Effector memory CD4-positive, alpha-beta T cell (primary cell): ENCODE results near the gene PRRC1.

ENCODE experiments used
- DNase-seq, 3 donors: peaks; one replicate each; pipeline ENCODE4 v3.0.0-alpha.2; 2020
- H3K27ac ChIP-seq: 2 replicates; pipeline ENCODE4 v1.7.0; 2013; ENCODE audit warnings: mild to moderate bottlenecking, low read length, moderate library complexity; ENCODE audit not compliant: insufficient read depth, poor library complexity, severe bottlenecking
- H3K27me3 ChIP-seq: replicated peaks from 2 replicates; pipeline ENCODE4 v1.7.0; 2013; ENCODE audit warnings: mild to moderate bottlenecking, low read length; ENCODE audit not compliant: insufficient read depth, control insufficient read depth, poor library complexity, severe bottlenecking
- H3K36me3 ChIP-seq: 2 replicates; pipeline ENCODE4 v1.7.0; 2013; ENCODE audit warnings: mild to moderate bottlenecking, low read length, moderate library complexity; ENCODE audit not compliant: control insufficient read depth, insufficient read depth
- H3K4me1 ChIP-seq: 2 replicates; pipeline ENCODE4 v1.7.0; 2013; ENCODE audit warnings: low read length, mild to moderate bottlenecking; ENCODE audit not compliant: control insufficient read depth, insufficient read depth, poor library complexity, severe bottlenecking
- H3K4me3 ChIP-seq: 2 replicates; pipeline ENCODE4 v1.7.0; 2013; ENCODE audit warnings: low read length, low read depth, mild to moderate bottlenecking; ENCODE audit not compliant: insufficient read depth, poor library complexity, severe bottlenecking
- H3K9me3 ChIP-seq: 2 replicates; pipeline ENCODE4 v1.7.0; 2013; ENCODE audit warnings: mild to moderate bottlenecking, low read length, moderate library complexity; ENCODE audit not compliant: control insufficient read depth

The PRRC1 gene

DNA sequence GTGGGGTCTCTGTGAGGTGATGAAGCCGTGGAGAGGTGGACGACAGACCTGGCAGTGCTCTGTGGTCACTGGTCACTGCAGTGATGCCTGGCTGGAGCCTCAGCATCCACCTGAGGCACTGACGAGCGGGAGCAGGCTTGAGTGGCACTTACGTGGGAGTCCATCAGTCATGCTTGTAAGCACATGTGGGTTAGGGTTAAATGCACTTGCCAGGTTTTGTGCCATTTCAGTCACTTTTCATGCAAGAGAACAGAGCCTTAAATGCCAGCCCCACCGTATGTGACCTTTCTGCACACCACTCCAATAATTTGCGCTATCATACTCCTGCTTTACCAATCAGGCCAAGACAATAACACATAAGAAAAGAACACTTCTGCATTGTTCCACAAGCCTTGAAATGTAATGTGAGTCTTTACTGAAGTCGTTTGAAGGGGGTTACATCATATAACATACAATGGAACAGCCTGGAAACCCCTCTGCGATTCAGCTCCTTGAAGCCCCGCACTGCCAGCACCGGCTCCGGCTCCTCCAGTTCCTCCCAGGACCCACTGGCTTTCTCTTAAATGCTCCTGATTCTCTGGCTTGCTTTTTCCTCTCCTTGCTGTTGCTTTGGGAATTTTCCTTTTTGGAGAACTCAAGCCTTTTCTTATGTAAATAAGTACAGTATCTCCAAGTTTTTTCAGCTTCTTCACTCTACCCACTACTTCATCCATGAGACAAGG is 72.0 kb downstream of the PRRC1 start:
- no peaks in the 10 kb centered on the region for H3K4me1 ChIP-seq
- H3K27ac ChIP-seq: no peak overlapping the region
- no peak overlapping the region for H3K4me3 ChIP-seq
- DNase-seq: no peak
- no peaks in the 10 kb centered on the region for H3K36me3 ChIP-seq
- no peaks in the 10 kb centered on the region for H3K9me3 ChIP-seq
- no peaks in the 10 kb centered on the region for H3K27me3 ChIP-seq

DNA sequence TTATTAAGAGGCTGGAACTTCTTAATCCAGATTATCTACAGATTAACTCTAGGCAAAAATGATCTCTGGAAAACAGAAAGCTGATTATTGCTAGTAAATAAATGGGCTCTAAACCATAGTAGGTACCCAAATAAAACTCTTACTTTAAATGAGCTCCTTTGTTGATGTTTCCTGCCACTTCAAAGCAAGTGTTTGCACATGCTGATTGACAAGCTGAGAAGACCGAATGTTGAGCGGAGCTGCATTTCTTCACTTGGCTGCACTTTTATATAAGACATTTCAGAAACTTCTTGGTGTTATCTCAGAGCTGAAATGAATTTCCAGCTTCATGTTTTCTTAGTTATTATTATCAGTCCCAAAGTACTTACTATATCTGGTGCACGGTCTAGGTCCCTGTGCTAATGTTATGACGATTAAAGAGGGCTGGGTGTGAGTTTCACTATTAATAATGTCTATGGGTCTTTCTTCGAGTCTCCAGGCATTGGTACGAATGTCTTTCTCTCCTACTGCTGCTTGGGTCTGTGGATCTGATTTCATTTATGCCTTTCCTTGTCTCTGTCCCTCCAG is 72.8 kb downstream of the PRRC1 start:
- H3K36me3 ChIP-seq: no peaks in the 10 kb centered on the region
- DNase-seq: no peak
- no peak overlapping the region for H3K4me3 ChIP-seq
- no peaks in the 10 kb centered on the region for H3K27me3 ChIP-seq
- H3K4me1 ChIP-seq: no peaks in the 10 kb centered on the region
- H3K27ac ChIP-seq: no peak overlapping the region
- no peaks in the 10 kb centered on the region for H3K9me3 ChIP-seq

GRCh38 chr5:127595484-127596368 is 78.3 kb downstream of the PRRC1 start:
- no peaks in the 10 kb centered on the region for H3K27me3 ChIP-seq

GRCh38 chr5:127596501-127596900 is 79.1 kb downstream of the PRRC1 start:
- Histone ChIP-seq H3K9me3 (no peaks in the 10 kb centered on the region), H3K36me3 (no peaks in the 10 kb centered on the region), H3K4me1 (no peaks in the 10 kb centered on the region), H3K27me3 (no peaks in the 10 kb centered on the region), H3K27ac (no peak overlapping the region), H3K4me3 (no peak overlapping the region)
- no peak for DNase-seq

More at GRCh38 chr5:127595484-127596368, 78.3 kb downstream of the PRRC1 start:
- Histone ChIP-seq H3K36me3 (no peaks in the 10 kb centered on the region), H3K9me3 (no peaks in the 10 kb centered on the region), H3K27ac (no peak overlapping the region), H3K4me1 (no peaks in the 10 kb centered on the region), H3K4me3 (no peak overlapping the region)
- no peak for DNase-seq

DNA sequence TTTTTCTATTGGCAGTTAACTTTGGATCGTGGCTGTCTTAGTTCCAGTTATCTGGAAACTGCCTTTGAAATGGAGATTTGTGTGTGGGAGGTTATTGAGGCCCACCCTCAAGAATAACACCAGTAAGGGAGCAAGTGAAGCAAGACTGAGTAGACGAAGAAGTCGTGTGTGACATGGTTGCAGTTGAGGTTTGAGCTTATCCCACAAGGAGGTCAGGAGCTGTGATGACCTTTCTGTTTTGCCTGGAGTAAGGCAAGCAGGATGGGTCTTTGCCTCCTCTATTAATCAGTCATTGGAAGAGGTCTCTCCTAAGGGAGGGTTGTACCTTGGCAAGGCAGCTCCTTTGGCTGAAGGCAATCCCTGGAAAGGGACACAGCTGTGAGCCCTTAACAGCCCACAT is 81.9 kb downstream of the PRRC1 start:
- no peak for DNase-seq
- Histone ChIP-seq H3K27ac (no peak overlapping the region), H3K27me3 (no peaks in the 10 kb centered on the region), H3K4me3 (no peak overlapping the region), H3K4me1 (no peaks in the 10 kb centered on the region), H3K9me3 (no peaks in the 10 kb centered on the region), H3K36me3 (no peaks in the 10 kb centered on the region)

DNA sequence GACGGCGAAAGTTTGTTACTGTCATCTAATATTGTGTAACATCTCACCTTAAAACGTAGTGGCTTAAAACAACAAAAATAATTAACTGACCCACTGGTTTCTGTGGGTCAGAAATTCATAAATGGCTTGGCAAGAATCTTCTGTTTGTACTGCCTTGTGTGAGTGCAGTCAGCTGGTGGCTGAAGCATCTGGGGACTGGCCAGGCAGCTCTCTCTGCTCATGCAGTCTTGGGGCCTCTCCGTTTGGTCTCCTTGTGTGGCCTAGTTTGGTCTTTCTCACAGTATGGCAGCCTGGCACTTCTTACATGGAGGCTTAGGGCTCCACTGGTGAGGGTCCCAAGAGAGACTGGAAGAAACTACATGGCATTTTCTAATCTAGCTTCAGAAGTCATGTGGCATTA is 82.4 kb downstream of the PRRC1 start:
- Histone ChIP-seq H3K4me3 (no peak overlapping the region), H3K27me3 (no peaks in the 10 kb centered on the region), H3K9me3 (no peaks in the 10 kb centered on the region), H3K4me1 (no peaks in the 10 kb centered on the region), H3K27ac (no peak overlapping the region), H3K36me3 (no peaks in the 10 kb centered on the region)
- no peak for DNase-seq

GRCh38 chr5:127601111-127601510 is 83.7 kb downstream of the PRRC1 start:
- Histone ChIP-seq H3K27me3 (no peaks in the 10 kb centered on the region), H3K36me3 (no peaks in the 10 kb centered on the region), H3K27ac (no peak overlapping the region), H3K4me1 (no peaks in the 10 kb centered on the region), H3K9me3 (no peaks in the 10 kb centered on the region), H3K4me3 (no peak overlapping the region)
- no peak for DNase-seq

- DNase-seq: no peak
- Histone ChIP-seq H3K27me3 (no peaks in the 10 kb centered on the region), H3K4me1 (no peaks in the 10 kb centered on the region), H3K27ac (no peak overlapping the region), H3K36me3 (no peaks in the 10 kb centered on the region), H3K9me3 (no peaks in the 10 kb centered on the region), H3K4me3 (no peak overlapping the region)
These were observed 84.2 kb downstream of the PRRC1 start for GRCh38 chr5:127601601-127602000.

GRCh38 chr5:127602481-127602880 is 85.0 kb downstream of the PRRC1 start:
- no peaks in the 10 kb centered on the region for H3K27me3 ChIP-seq
- no peak for DNase-seq
- H3K27ac ChIP-seq: no peak overlapping the region
- H3K36me3 ChIP-seq: no peaks in the 10 kb centered on the region
- H3K9me3 ChIP-seq: no peaks in the 10 kb centered on the region
- H3K4me3 ChIP-seq: no peak overlapping the region
- no peaks in the 10 kb centered on the region for H3K4me1 ChIP-seq
